Fibroblast of villous mesenchyme (primary cell): ENCODE results near the gene WNT7A. TPM values are rescaled to one million over a fixed set of nuclear protein-coding genes. Genes with fewer than 3 reads are reported as not detected.

Experiments used
- DNase-seq: peaks from one replicate; pipeline ENCODE4 v3.0.0-alpha.2; 2010; ENCODE audit warnings: low read depth
- H3K4me3 ChIP-seq: 2 replicates; pipeline ENCODE4 v1.5.1; 2011; ENCODE audit warnings: low read depth, mild to moderate bottlenecking, low read length
- CTCF ChIP-seq: IDR thresholded peaks from 2 replicates; pipeline ENCODE4 v1.5.1; 2012; ENCODE audit warnings: low read depth, mild to moderate bottlenecking, low read length; ENCODE audit not compliant: insufficient read depth
- total RNA-seq: library from RNA; depleted of rRNA; stranded (reverse); fragments of >200 nt; gene quantifications from 2 replicates; pipeline ENCODE4 v1.2.3, GENCODE V29; 2012

The WNT7A gene
- total RNA-seq, 1 donor: not detected

DNA sequence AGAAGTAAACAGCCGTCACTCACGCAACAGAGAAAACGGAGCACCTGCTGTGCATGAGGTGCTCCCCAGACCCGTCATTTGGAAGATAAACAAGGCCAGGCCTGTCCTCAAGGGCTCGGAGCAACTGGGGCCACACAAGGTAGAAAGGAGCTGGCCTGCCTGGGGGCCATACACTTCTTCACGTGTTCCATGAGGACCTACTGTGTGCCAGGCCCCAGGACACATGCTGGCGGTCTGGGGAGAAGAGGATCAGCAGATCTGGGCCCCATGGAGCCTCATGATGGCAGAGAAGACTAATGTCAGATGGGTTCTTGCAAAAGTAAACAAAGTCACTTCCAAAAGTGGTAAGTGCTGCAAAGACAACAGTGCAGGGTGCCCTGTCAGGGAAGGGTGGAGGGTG, 14.3 kb downstream of the WNT7A start:
- no peak for TF ChIP-seq CTCF
- DNase-seq: no peak
- no peak overlapping the region for H3K4me3 ChIP-seq

GRCh38 chr3:13865106-13865505, 14.8 kb downstream of the WNT7A start:
- DNase-seq: no peak
- TF ChIP-seq CTCF: no peak
- H3K4me3 ChIP-seq: no peak overlapping the region

GRCh38 chr3:13863965-13864595, 15.8 kb downstream of the WNT7A start:
- no peak for TF ChIP-seq CTCF
- DNase-seq: no peak
- no peak overlapping the region for H3K4me3 ChIP-seq

DNA sequence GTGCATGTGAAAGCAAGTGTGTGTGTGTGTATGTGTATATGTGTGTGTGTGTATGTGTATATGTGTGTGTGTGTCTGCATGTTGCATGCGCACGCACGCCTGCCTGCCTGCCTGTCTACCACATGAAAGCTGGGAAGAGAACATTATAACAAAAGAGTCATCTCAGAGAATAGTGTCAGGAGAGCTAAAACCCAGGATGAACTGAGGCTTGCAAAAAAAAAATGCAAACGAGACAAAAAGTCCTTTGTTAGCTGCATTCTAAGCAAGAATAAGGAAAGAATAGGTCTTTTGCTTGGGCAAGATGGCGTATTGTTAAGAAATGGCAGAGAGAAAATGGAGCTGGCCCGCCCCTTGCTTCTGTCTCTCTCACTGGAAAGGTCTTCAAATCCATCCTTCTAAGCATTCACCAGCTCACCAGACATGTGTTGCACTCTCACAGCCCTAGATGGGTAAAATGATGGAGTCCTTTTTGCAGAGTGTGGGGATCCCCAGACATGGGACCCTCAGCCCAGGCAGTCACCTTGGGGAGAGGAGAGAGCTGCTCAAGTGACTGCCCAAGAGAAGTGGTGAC, 16.4 kb downstream of the WNT7A start:
- no peak for TF ChIP-seq CTCF
- no peak overlapping the region for H3K4me3 ChIP-seq
- DNase-seq: no peak

GRCh38 chr3:13861461-13861860, 18.4 kb downstream of the WNT7A start:
- H3K4me3 ChIP-seq: no peak overlapping the region
- TF ChIP-seq CTCF: no peak
- DNase-seq: no peak

DNA sequence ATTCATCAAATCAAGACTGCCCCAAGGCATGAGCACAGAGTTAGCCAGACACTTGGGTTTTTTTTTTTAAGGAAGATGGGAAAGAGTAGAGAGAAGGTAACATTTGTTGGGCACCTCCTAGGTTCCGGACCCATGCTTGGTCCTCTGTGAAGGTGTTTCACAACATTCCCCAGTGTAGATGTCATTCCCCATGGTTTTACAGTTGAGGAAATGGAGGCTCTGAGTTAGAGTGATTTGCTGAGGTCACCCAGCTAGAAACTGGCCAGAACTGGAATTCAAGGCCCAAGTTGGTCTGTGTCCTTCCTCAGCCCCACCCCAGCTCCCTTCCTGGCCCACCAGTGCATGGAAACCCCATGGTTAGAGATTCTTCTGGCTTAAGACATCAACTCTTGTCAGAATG, 19.9 kb downstream of the WNT7A start:
- no peak for DNase-seq
- H3K4me3 ChIP-seq: no peak overlapping the region
- TF ChIP-seq CTCF: no peak
